ENCODE measurements around the gene ZBTB32.

ZBTB32 gene

DNA sequence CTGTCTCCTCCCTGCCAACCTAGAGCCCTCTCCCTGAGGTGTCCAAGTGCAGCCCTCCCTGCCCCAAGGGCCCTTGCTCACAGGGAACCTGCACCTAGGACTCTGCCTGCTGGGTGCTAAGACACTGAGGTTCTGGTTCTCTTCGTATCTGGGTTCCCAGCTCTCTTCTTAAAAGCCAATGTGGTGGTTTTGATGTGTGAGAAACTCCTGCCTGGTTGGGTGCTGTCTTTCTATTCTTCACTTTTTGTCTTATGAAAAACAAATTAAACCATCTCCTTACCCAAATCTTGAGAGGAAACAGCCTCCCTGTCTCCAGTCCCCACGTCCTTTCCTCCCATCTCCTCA is 9.1 kb downstream of the ZBTB32 start:
- no peak overlapping the region for H3K4me3 Mint-ChIP-seq
- H3K4me1 Mint-ChIP-seq: peaks cover 7% of the 10 kb centered on the region
- no peak overlapping the region for H3K27ac Mint-ChIP-seq

DNA sequence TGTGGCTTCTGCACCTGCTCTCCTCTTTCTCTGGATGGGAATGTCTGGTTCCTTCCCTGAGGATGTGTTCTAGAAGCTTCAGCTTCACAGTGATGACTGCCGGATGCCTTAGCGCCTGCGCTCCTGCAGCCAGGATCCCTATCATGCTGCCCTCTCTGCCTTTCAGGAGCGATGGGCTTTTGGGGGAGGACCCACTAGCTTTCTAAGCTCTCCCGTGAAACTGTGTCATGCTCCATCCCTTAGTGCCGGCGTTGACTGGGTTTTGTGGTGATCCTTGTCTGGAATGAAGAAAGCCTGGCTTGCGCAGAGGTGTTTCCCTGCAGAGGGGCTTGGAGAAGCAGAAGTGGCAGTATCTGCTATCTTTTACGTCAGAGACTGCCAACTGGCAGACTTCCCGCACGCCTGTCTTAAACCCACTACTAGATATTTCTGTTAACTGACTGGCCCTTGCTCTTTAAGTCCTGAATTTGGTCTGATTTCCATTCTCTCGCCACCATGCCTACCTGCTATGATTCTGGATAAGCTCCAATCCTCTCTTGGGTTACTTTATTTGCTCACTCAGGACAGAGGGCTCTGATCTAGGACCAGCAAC is 9.6 kb downstream of the ZBTB32 start:
- Mint-ChIP-seq H3K36me3 (ENCODE audit: low read depth) (no peaks in the 10 kb centered on the region), H3K27ac (no peak overlapping the region), H3K4me3 (peak overlapping the region in 2 of 3 experiments; percentile 84), H3K27me3 (ENCODE audit: low read depth) (peaks cover 4% of the 10 kb centered on the region), H3K9me3 (no peaks in the 10 kb centered on the region), H3K4me1 (peaks cover 7% of the 10 kb centered on the region)
- TF ChIP-seq, protein P1, sequence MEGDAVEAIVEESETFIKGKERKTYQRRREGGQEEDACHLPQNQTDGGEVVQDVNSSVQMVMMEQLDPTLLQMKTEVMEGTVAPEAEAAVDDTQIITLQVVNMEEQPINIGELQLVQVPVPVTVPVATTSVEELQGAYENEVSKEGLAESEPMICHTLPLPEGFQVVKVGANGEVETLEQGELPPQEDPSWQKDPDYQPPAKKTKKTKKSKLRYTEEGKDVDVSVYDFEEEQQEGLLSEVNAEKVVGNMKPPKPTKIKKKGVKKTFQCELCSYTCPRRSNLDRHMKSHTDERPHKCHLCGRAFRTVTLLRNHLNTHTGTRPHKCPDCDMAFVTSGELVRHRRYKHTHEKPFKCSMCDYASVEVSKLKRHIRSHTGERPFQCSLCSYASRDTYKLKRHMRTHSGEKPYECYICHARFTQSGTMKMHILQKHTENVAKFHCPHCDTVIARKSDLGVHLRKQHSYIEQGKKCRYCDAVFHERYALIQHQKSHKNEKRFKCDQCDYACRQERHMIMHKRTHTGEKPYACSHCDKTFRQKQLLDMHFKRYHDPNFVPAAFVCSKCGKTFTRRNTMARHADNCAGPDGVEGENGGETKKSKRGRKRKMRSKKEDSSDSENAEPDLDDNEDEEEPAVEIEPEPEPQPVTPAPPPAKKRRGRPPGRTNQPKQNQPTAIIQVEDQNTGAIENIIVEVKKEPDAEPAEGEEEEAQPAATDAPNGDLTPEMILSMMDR (IDR thresholded peaks at IDR 0.05; ENCODE audit: unreplicated experiment in 3 of 3): no peak

More for the DNA sequence above, 9.1 kb downstream of the ZBTB32 start:
- TF ChIP-seq, protein P1 (IDR thresholded peaks at IDR 0.05; ENCODE audit: unreplicated experiment in 3 of 3): no peak
- no peaks in the 10 kb centered on the region for H3K36me3 Mint-ChIP-seq (ENCODE audit: low read depth)
- H3K9me3 Mint-ChIP-seq: no peaks in the 10 kb centered on the region
- peaks cover 4% of the 10 kb centered on the region for H3K27me3 Mint-ChIP-seq (ENCODE audit: low read depth)

DNA sequence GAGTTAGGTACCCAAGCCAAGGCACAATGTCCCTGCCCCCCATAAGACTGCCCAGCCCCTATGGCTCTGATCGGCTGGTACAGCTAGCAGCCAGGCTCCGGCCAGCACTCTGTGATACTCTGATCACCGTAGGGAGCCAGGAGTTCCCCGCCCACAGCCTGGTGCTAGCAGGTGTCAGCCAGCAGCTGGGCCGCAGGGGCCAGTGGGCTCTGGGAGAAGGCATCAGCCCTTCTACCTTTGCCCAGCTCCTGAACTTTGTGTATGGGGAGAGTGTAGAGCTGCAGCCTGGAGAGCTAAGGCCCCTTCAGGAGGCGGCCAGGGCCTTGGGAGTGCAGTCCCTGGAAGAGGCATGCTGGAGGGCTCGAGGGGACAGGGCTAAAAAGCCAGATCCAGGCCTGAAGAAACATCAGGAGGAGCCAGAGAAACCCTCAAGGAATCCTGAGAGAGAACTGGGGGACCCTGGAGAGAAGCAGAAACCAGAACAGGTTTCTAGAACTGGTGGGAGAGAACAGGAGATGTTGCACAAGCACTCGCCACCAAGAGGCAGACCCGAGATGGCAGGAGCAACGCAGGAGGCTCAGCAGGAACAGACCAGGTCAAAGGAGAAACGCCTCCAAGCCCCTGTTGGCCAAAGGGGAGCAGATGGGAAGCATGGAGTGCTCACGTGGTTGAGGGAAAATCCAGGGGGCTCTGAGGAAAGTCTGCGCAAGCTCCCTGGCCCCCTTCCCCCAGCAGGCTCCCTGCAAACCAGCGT is 10.4 kb downstream of the ZBTB32 start:
- Mint-ChIP-seq H3K4me1 (peaks cover 13% of the 10 kb centered on the region), H3K36me3 (ENCODE audit: low read depth) (no peaks in the 10 kb centered on the region), H3K4me3 (peak overlapping the region; percentile 76 to 84 (median 84))

DNA sequence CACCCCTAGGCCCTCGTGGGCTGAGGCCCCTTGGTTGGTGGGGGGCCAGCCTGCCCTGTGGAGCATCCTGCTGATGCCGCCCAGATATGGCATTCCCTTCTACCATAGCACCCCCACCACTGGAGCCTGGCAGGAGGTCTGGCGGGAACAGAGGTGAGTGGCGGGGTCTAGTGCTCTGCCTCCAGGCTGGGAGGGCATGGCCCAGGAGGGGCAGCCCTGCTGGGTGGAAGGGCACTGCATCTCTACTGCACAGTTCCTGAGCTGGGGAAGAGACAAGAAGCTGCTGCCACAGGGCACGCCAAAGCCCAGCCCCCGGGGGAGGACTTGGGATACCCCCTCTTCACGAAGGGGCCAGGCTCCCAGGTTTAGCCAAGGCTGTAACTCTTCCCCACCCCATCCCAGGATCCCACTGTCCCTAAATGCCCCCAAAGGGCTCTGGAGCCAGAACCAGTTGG is 11.0 kb downstream of the ZBTB32 start:
- H3K4me3 Mint-ChIP-seq: peak overlapping the region; percentile 25 to 34 (median 34)
- TF ChIP-seq, protein P1 (IDR thresholded peaks at IDR 0.05; ENCODE audit: unreplicated experiment in 3 of 3): no peak
- H3K27me3 Mint-ChIP-seq (ENCODE audit: low read depth): peaks cover 4% of the 10 kb centered on the region
- peaks cover 4% of the 10 kb centered on the region for H3K36me3 Mint-ChIP-seq (ENCODE audit: low read depth)
- no peak overlapping the region for H3K27ac Mint-ChIP-seq
- H3K9me3 Mint-ChIP-seq: no peaks in the 10 kb centered on the region
- peaks cover 13% of the 10 kb centered on the region for H3K4me1 Mint-ChIP-seq

More for the DNA sequence above, 10.4 kb downstream of the ZBTB32 start:
- TF ChIP-seq, protein P1 (IDR thresholded peaks at IDR 0.05; ENCODE audit: unreplicated experiment in 3 of 3): no peak
- Mint-ChIP-seq H3K27me3 (ENCODE audit: low read depth) (peaks cover 4% of the 10 kb centered on the region), H3K27ac (peak overlapping the region in 2 of 3 experiments; percentile 68 to 70), H3K9me3 (no peaks in the 10 kb centered on the region)

DNA sequence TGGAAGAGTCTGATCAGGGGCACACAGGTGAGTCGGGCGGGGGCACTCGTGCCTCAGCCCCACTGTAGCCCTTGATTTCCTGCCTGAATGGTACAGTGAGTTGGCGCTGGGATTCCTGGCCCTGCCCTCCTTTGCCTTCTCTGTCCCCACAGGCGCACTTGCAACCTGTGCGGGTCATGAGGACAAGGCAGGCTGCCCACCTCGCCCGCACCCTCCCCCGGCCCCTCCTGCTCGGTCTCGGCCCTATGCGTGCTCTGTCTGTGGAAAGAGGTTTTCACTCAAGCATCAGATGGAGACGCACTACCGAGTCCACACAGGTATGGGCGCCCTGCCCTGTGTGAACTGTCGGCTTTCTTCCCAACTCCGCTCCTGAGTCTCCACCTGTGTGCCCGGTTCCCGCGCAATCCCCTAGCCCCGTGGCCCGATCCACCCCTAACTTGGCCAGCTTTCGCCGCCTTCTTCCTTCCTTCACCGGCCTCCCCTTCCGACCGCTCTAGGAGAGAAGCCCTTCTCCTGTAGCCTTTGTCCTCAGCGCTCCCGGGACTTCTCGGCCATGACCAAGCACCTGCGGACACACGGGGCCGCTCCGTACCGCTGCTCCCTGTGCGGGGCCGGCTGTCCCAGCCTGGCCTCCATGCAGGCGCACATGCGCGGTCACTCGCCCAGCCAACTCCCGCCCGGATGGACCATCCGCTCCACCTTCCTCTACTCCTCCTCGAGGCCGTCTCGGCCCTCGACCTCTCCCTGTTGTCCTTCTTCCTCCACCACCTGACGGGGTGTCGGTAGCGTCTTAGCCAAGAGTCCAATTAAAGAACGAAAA is 11.8 kb downstream of the ZBTB32 start:
- TF ChIP-seq, protein P1 (IDR thresholded peaks at IDR 0.05; ENCODE audit: unreplicated experiment in 3 of 3): no peak
- Mint-ChIP-seq H3K4me3 (peak overlapping the region; percentile 90 to 91 (median 90)), H3K9me3 (no peaks in the 10 kb centered on the region), H3K4me1 (peaks cover 13% of the 10 kb centered on the region), H3K27ac (peak overlapping the region; percentile 85 to 96 (median 95)), H3K27me3 (ENCODE audit: low read depth) (peaks cover 4% of the 10 kb centered on the region), H3K36me3 (ENCODE audit: low read depth) (peaks cover 7% of the 10 kb centered on the region)

Measured in nephron (organoid).